IMR-90 (cell line): ENCODE measurements around the gene IMPG1. TPM values are rescaled to one million over a fixed set of nuclear protein-coding genes. Genes with fewer than 3 reads are reported as not detected.

Experiments used
- ATAC-seq: fragments of 200-7000 bp; cut with Tn5 transposase; 2 replicates; pipeline ENCODE4 v1.9.1; 2020; ENCODE audit warnings: low read depth, mild to moderate bottlenecking, moderate library complexity
- BruUV-seq: library from RNA; stranded (reverse); fragments of 400-500 nt; replicated peaks from 2 replicates; lab custom pipeline; 2021; lab: Mats Ljungman, UMichigan
- CTCF ChIA-PET: fragments of 300-600 bp; formaldehyde crosslinking; extraction: SDS; loops from one replicate; lab custom pipeline; 2021; ENCODE audit warnings: antibody characterized with exemption; lab: Yijun Ruan, JAX
- POLR2A ChIA-PET: fragments of 300-600 bp; sonication (Branson Sonifier 250); formaldehyde crosslinking; loops from one replicate; lab custom pipeline; 2022; ENCODE audit warnings: antibody characterized with exemption; ENCODE audit not compliant: unreplicated experiment; lab: Charles Lee
- DNase-seq: peaks from one replicate; pipeline ENCODE4 v3.0.0; 2013
- H2AFZ ChIP-seq: replicated peaks from 2 replicates; pipeline ENCODE3; 2013; ENCODE audit warnings: low read length, mild to moderate bottlenecking; ENCODE audit not compliant: poor library complexity
- H2AK5ac ChIP-seq: 2 replicates; pipeline ENCODE4 v1.6.1; 2013; ENCODE audit warnings: low read depth, low read length, inconsistent platforms
- H2AK9ac ChIP-seq: replicated peaks from 2 replicates; pipeline ENCODE3; 2013; ENCODE audit warnings: mild to moderate bottlenecking, low read depth, low read length, moderate library complexity; ENCODE audit not compliant: poor library complexity
- H2BK120ac ChIP-seq: 2 replicates; pipeline ENCODE4 v1.6.1; 2013; ENCODE audit warnings: low read depth, low read length, inconsistent platforms
- H2BK15ac ChIP-seq: 3 replicates; pipeline ENCODE4 v1.6.1; 2013; ENCODE audit warnings: low read depth, low read length, inconsistent platforms
- H2BK20ac ChIP-seq: 2 replicates; pipeline ENCODE4 v1.6.1; 2013; ENCODE audit warnings: low read depth, mild to moderate bottlenecking, inconsistent platforms, low read length, moderate library complexity
- H2BK5ac ChIP-seq: 2 replicates; pipeline ENCODE4 v1.6.1; 2013; ENCODE audit warnings: mild to moderate bottlenecking, low read depth, low read length, inconsistent platforms; ENCODE audit not compliant: poor library complexity, severe bottlenecking
- H3K14ac ChIP-seq: replicated peaks from 2 replicates; pipeline ENCODE4 v1.6.1; 2013; ENCODE audit warnings: low read depth, low read length, inconsistent platforms
- H3K18ac ChIP-seq: 2 replicates; pipeline ENCODE4 v1.6.1; 2013; ENCODE audit warnings: low read depth, low read length, control low read depth
- H3K23ac ChIP-seq: 2 replicates; pipeline ENCODE4 v1.6.1; 2013; ENCODE audit warnings: low read depth, low read length, inconsistent platforms
- H3K27ac ChIP-seq: 2 replicates; pipeline ENCODE4 v1.5.1; 2013; ENCODE audit warnings: mild to moderate bottlenecking, control low read depth, low read length; ENCODE audit not compliant: insufficient read depth
- H3K27me3 ChIP-seq: 2 replicates; pipeline ENCODE4 v1.6.1; 2013; ENCODE audit warnings: low read length; ENCODE audit not compliant: control insufficient read depth, insufficient read depth
- H3K36me3 ChIP-seq: 2 replicates; pipeline ENCODE4 v1.6.1; 2013; ENCODE audit warnings: low read length, mixed read lengths; ENCODE audit not compliant: control insufficient read depth, insufficient read depth
- H3K4ac ChIP-seq: 2 replicates; pipeline ENCODE4 v1.6.1; 2013; ENCODE audit warnings: low read depth, low read length, inconsistent platforms
- H3K4me1 ChIP-seq: 2 replicates; pipeline ENCODE4 v1.6.1; 2013; ENCODE audit warnings: low read length, mixed read lengths; ENCODE audit not compliant: control insufficient read depth, insufficient read depth
- H3K4me2 ChIP-seq: 2 replicates; pipeline ENCODE4 v1.6.1; 2013; ENCODE audit warnings: low read depth, mild to moderate bottlenecking, control low read depth, low read length, moderate library complexity
- H3K4me3 ChIP-seq: 2 replicates; pipeline ENCODE4 v1.5.1; 2013; ENCODE audit warnings: low read depth, mild to moderate bottlenecking, control low read depth, low read length, moderate library complexity; ENCODE audit not compliant: insufficient read depth
- H3K56ac ChIP-seq: 2 replicates; pipeline ENCODE4 v1.6.1; 2013; ENCODE audit warnings: low read length, inconsistent platforms; ENCODE audit not compliant: insufficient read depth; ENCODE audit errors: extremely low read depth
- H3K79me1 ChIP-seq, 2 experiments: 2 replicates each; pipeline ENCODE4 v1.6.1; 2013; ENCODE audit warnings: low read length in 2 of 2, inconsistent platforms in 1 of 2, low read depth in 1 of 2
- H3K9ac ChIP-seq: 2 replicates; pipeline ENCODE4 v1.6.1; 2013; ENCODE audit warnings: low read depth, low read length, control low read depth
- H3K9me1 ChIP-seq: 2 replicates; pipeline ENCODE4 v1.6.1; 2013; ENCODE audit warnings: low read length, inconsistent platforms; ENCODE audit not compliant: insufficient read depth
- H3K9me3 ChIP-seq: 2 replicates; pipeline ENCODE4 v1.6.1; 2013; ENCODE audit warnings: low read length; ENCODE audit not compliant: control insufficient read depth, insufficient read depth
- H4K20me1 ChIP-seq: 2 replicates; pipeline ENCODE4 v1.6.1; 2013; ENCODE audit warnings: low read length, inconsistent platforms; ENCODE audit not compliant: insufficient read depth
- H4K5ac ChIP-seq: 2 replicates; pipeline ENCODE4 v1.6.1; 2013; ENCODE audit warnings: mild to moderate bottlenecking, low read depth, low read length, control low read depth
- H4K8ac ChIP-seq, 2 experiments: 2 replicates each; pipeline ENCODE4 v1.6.1; 2013; ENCODE audit warnings: low read depth in 2 of 2, low read length in 2 of 2, control low read depth in 1 of 2, inconsistent platforms in 1 of 2
- H4K91ac ChIP-seq: 2 replicates; pipeline ENCODE4 v1.6.1; 2013; ENCODE audit warnings: low read depth, low read length, inconsistent platforms; ENCODE audit not compliant: insufficient read depth
- BHLHE40 ChIP-seq: fragments of 150-350 bp; IDR thresholded peaks from 2 replicates; pipeline ENCODE4 v1.6.1; 2016; ENCODE audit warnings: mild to moderate bottlenecking, low read depth, low read length
- CEBPB ChIP-seq: IDR thresholded peaks from 2 replicates; pipeline ENCODE4 v1.6.1; 2012; ENCODE audit warnings: low read depth, low read length, improper control_type of control experiment
- CHD1 ChIP-seq: IDR thresholded peaks from 2 replicates; pipeline ENCODE4 v1.6.1; 2012; ENCODE audit warnings: low read depth, low read length, improper control_type of control experiment
- CTCF ChIP-seq: conservative IDR thresholded peaks from 2 replicates; pipeline ENCODE4 v1.5.1; 2012; ENCODE audit warnings: mild to moderate bottlenecking, low read depth, low read length, improper control_type of control experiment
- FOS ChIP-seq: fragments of 150-350 bp; IDR thresholded peaks from 2 replicates; pipeline ENCODE4 v1.6.1; 2016; ENCODE audit warnings: low read depth, low read length
- MAFK ChIP-seq: IDR thresholded peaks from 2 replicates; pipeline ENCODE4 v1.6.1; 2012; ENCODE audit warnings: low read depth, low read length, improper control_type of control experiment
- MAZ ChIP-seq: IDR thresholded peaks from 2 replicates; pipeline ENCODE4 v1.6.1; 2012; ENCODE audit warnings: low read depth, mild to moderate bottlenecking, low read length, improper control_type of control experiment, moderate library complexity, borderline replicate concordance
- MXI1 ChIP-seq: IDR thresholded peaks from 2 replicates; pipeline ENCODE4 v1.6.1; 2012; ENCODE audit warnings: low read depth, mild to moderate bottlenecking, low read length, moderate library complexity, borderline replicate concordance
- NFE2L2 ChIP-seq: fragments of 150-350 bp; IDR thresholded peaks from 2 replicates; pipeline ENCODE4 v1.6.1; 2016; ENCODE audit warnings: low read depth, mild to moderate bottlenecking, low read length
- POLR2A ChIP-seq: IDR thresholded peaks from 2 replicates; pipeline ENCODE4 v1.6.1; 2012; ENCODE audit warnings: mild to moderate bottlenecking, low read depth, low read length
- RAD21 ChIP-seq: IDR thresholded peaks from 2 replicates; pipeline ENCODE4 v1.6.1; 2012; ENCODE audit warnings: low read length, improper control_type of control experiment
- RFX5 ChIP-seq: IDR thresholded peaks from 2 replicates; pipeline ENCODE4 v1.8.0; 2012; ENCODE audit warnings: low read depth, mild to moderate bottlenecking, low read length, moderate library complexity
- SMC3 ChIP-seq: fragments of 150-350 bp; IDR thresholded peaks from 2 replicates; pipeline ENCODE4 v1.6.1; 2016; ENCODE audit warnings: low read depth, mild to moderate bottlenecking, antibody characterized with exemption, low read length, moderate library complexity
- USF2 ChIP-seq: fragments of 150-350 bp; IDR thresholded peaks from 2 replicates; pipeline ENCODE4 v1.6.1; 2017; ENCODE audit warnings: mild to moderate bottlenecking, antibody characterized with exemption, low read length, low read depth
- WGBS, 2 experiments: methylation state at CpG; one replicate each; pipeline versions ENCODE4 v1.1.5 to v1.1.7; 2013; ENCODE audit warnings: missing lambda C conversion rate in 2 of 2; ENCODE audit not compliant: insufficient read length in 1 of 2; ENCODE audit errors: extremely low coverage in 2 of 2; 5-methylcytosine and 5-hydroxymethylcytosine counted together
- dilution Hi-C: fragments of 300-500 bp; cut with HindIII; formaldehyde crosslinking; loops from one replicate; pipeline ENCODE4 v1.14.3; 2018; ENCODE audit warnings: low sequenced_read_pairs; ENCODE audit not compliant: unreplicated experiment
- in situ Hi-C: fragments of 300-500 bp; cut with MboI; formaldehyde crosslinking; loops from 3 replicates; pipeline ENCODE4 v1.14.3; 2019; ENCODE audit warnings: low sequenced_read_pairs, inconsistent platforms, mixed read lengths
- intact Hi-C: fragments of 100-400 bp; cut with micrococcal nuclease; formaldehyde crosslinking; loops from 2 replicates; pipeline ENCODE4 v1.10.0; 2022
- polyA plus RNA-seq, 3 experiments: library from polyadenylated mRNA; depleted of rRNA; stranded (reverse); fragments of >200 nt; gene quantifications; 2 replicates each; pipeline ENCODE4 v1.2.3, GENCODE V29; 2012; ENCODE audit warnings: low replicate concordance in 1 of 3
- total RNA-seq: library from RNA; depleted of rRNA; stranded (reverse); fragments of >200 nt; gene quantifications from 2 replicates; pipeline ENCODE4 v1.2.3, GENCODE V29; 2012

The IMPG1 gene
- total and polyA plus RNA-seq, 2 of the 4 experiments (the other 2 are of a cell fraction), result not detected

DNA sequence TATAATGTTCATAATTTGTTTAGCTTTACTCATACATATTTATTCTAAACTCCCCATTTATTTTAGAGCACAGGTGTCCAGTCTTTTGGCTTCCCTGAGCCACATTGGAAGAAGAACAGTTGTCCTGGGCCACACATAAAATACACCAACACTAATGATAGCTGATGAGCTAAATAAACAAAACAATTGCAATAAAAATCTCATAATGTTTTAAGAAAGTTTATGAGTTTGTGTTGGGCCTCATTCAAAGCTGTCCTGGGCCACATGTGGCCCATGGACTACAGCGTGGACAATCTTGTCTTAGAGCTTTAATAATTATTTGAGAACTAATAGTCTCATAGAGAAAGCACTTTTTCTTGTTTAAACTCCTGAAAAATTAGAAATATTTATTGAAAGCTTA, 192.2 kb downstream of the IMPG1 start:
- Histone ChIP-seq H3K9ac (no peak overlapping the region), H4K5ac (no peak overlapping the region), H3K14ac (no peak overlapping the region), H3K4me3 (no peak overlapping the region), H4K8ac (no peak overlapping the region), H3K4me2 (no peak overlapping the region), H2BK5ac (no peak overlapping the region), H3K23ac (no peak overlapping the region), H3K36me3 (0 out of 2 replicates have a peak, but pooled peaks cover 1% of the 10 kb centered on the region), H2AK5ac (no peak overlapping the region), H3K4me1 (peaks cover 2% of the 10 kb centered on the region; the same call in 1 of the 2 replicates), H3K79me1 (no peaks in the 10 kb centered on the region), H4K20me1 (no peaks in the 10 kb centered on the region), H3K18ac (no peak overlapping the region), H3K9me3 (no peaks in the 10 kb centered on the region), H3K4ac (no peak overlapping the region), H2AK9ac (no peak overlapping the region), H2BK15ac (no peak overlapping the region), H2BK120ac (no peak overlapping the region), H3K27ac (no peak overlapping the region), H3K9me1 (no peaks in the 10 kb centered on the region; the same call in 1 of the 2 replicates), H2BK20ac (no peak overlapping the region), H4K91ac (no peak overlapping the region), H2AFZ (no peak overlapping the region), H3K27me3 (no peaks in the 10 kb centered on the region), H3K56ac (no peak overlapping the region)
- ChIA-PET POLR2A (interaction anchor here (0.6 kb wide), 1 partner anchor 14 kb away, joined by 5 read pairs; no protein-coding TSS in a partner anchor), CTCF (interaction anchor here (2.4 kb wide), 1 partner anchor 13 kb away, joined by 10 read pairs; no protein-coding TSS in a partner anchor)
- TF ChIP-seq BHLHE40, result no peak
- TF ChIP-seq USF2, result no peak
- TF ChIP-seq CTCF, result no peak
- no peak for TF ChIP-seq SMC3
- no peak for TF ChIP-seq MAFK
- no peak for TF ChIP-seq POLR2A
- TF ChIP-seq RAD21, result no peak
- no peak for TF ChIP-seq CEBPB
- TF ChIP-seq CHD1, result no peak
- TF ChIP-seq MAZ, result no peak
- TF ChIP-seq FOS, result no peak
- TF ChIP-seq NFE2L2, result no peak
- no peak for TF ChIP-seq MXI1
- no peak for TF ChIP-seq RFX5
- BruUV-seq, result no TSS peak
- in situ Hi-C loops, result no loop called here
- dilution Hi-C loops, result no loop called here
- DNase-seq, result no peak
- intact Hi-C loops, result no loop called here
- no peak for ATAC-seq
- no CpG with 5 or more reads among the region's 1 CpG for WGBS, 2 experiments
